K562 (cell line): ENCODE results near the gene INHBE. TPM values are rescaled to one million over a fixed set of nuclear protein-coding genes. Genes with fewer than 3 reads are reported as not detected.

Experiments
- ATAC-seq: fragments of 200-7000 bp; cut with Tn5 transposase; 3 replicates; pipeline ENCODE4 v1.9.1; 2020; ENCODE audit warnings: moderate library complexity
- BruUV-seq: library from RNA; stranded (reverse); fragments of 400-500 nt; replicated peaks from 2 replicates; lab custom pipeline; 2021; lab: Mats Ljungman, UMichigan
- CTCF ChIA-PET: fragments of 300-600 bp; formaldehyde crosslinking; extraction: SDS; loops from one replicate; lab custom pipeline; 2021; ENCODE audit warnings: low intra/inter-chr PET ratio; lab: Yijun Ruan, JAX
- POLR2A ChIA-PET: fragments of 300-600, 350-650 bp; sonication (Branson Sonifier 250); formaldehyde crosslinking; extraction: SDS; loops from one replicate; lab custom pipeline; 2021; ENCODE audit warnings: antibody characterized with exemption, inconsistent platforms; lab: Yijun Ruan, JAX
- DNase-seq, 4 experiments: peaks; one replicate each; pipeline versions ENCODE4 v3.0.0 to v3.0.0-alpha.2; 2011 to 2018; ENCODE audit warnings: low spot score in 3 of 4, mixed read lengths in 3 of 4; ENCODE audit errors: extremely low read depth in 1 of 4
- FAIRE-seq: peaks from 2 replicates; lab custom pipeline; 2011; peaks lifted over from hg19 to GRCh38; lab: Jason Lieb, UNC
- H2AFZ ChIP-seq: 2 replicates; pipeline ENCODE4 v1.6.0; 2011; ENCODE audit warnings: low read depth, low read length, control low read depth, inconsistent platforms
- H3K27ac ChIP-seq: fragments of 200-600 bp; 3 replicates; pipeline ENCODE4 v1.8.0; 2011; ENCODE audit warnings: low read depth, mild to moderate bottlenecking, control low read depth, inconsistent platforms, low read length, moderate library complexity, mixed read lengths; ENCODE audit errors: extremely low read depth
- H3K27me3 ChIP-seq, 2 experiments: fragments of 300-600 bp in 1 of 2; 2 replicates in 1 of 2; 3 replicates in 1 of 2; pipeline versions ENCODE4 v1.6.0 to v1.8.0; 2011; ENCODE audit warnings: inconsistent platforms in 2 of 2, low read length in 2 of 2, mild to moderate bottlenecking in 1 of 2, mixed read lengths in 1 of 2, moderate library complexity in 1 of 2; ENCODE audit not compliant: control insufficient read depth in 2 of 2, insufficient read depth in 2 of 2
- H3K36me3 ChIP-seq: fragments of 300-600 bp; 3 replicates; pipeline ENCODE4 v1.8.0; 2011; ENCODE audit warnings: mild to moderate bottlenecking, low read length, inconsistent platforms; ENCODE audit not compliant: control insufficient read depth, insufficient read depth
- H3K4me1 ChIP-seq, 2 experiments: fragments of 200-600 bp in 1 of 2; replicated peaks in 1 of 2; 2 replicates in 1 of 2; 3 replicates in 1 of 2; pipeline versions ENCODE4 v1.5.1 to v1.8.0; 2011; ENCODE audit warnings: inconsistent platforms in 2 of 2, low read length in 2 of 2, mild to moderate bottlenecking in 1 of 2, mixed read lengths in 1 of 2, moderate library complexity in 1 of 2; ENCODE audit not compliant: control insufficient read depth in 2 of 2, insufficient read depth in 2 of 2
- H3K4me2 ChIP-seq: 2 replicates; pipeline ENCODE4 v1.6.1; 2011; ENCODE audit warnings: low read length, control low read depth, inconsistent platforms, mixed read lengths; ENCODE audit not compliant: insufficient read depth
- H3K4me3 ChIP-seq: fragments of 200-600 bp; sonication (generic), shearing (Covaris generic); 2 replicates; pipeline ENCODE4 v1.5.1; 2016; ENCODE audit warnings: control low read depth, inconsistent platforms
- H3K79me2 ChIP-seq: fragments of 200-600 bp; 3 replicates; pipeline ENCODE4 v1.8.0; 2011; ENCODE audit warnings: low read length, inconsistent platforms; ENCODE audit not compliant: control insufficient read depth, insufficient read depth
- H3K9ac ChIP-seq, 2 experiments: 2 replicates each; pipeline versions ENCODE4 v1.6.0 to v1.6.1; 2011; ENCODE audit warnings: low read depth in 2 of 2, low read length in 2 of 2, control low read depth in 1 of 2, inconsistent platforms in 1 of 2, mild to moderate bottlenecking in 1 of 2, mixed read lengths in 1 of 2; ENCODE audit not compliant: insufficient read depth in 1 of 2
- H3K9me1 ChIP-seq: one replicate; pipeline ENCODE4 v1.6.0; 2011; ENCODE audit warnings: inconsistent platforms, mild to moderate bottlenecking, low read length, moderate library complexity; ENCODE audit not compliant: control insufficient read depth, insufficient read depth
- H3K9me3 ChIP-seq: replicated peaks from 2 replicates; pipeline ENCODE4 v1.5.1; 2011; ENCODE audit warnings: low read depth, low read length, inconsistent platforms; ENCODE audit not compliant: control insufficient read depth, insufficient read depth
- H4K20me1 ChIP-seq: replicated peaks from 2 replicates; pipeline ENCODE4 v1.6.1; 2011; ENCODE audit warnings: low read length, inconsistent platforms, mixed read lengths; ENCODE audit not compliant: control insufficient read depth, insufficient read depth
- E2F3 ChIP-seq: fragments of 250-450 bp; sonication (Bioruptor Pico); IDR thresholded peaks from 2 replicates; pipeline ENCODE4 v1.4.0; 2020; ENCODE audit warnings: mild to moderate bottlenecking
- FOXA1 ChIP-seq: fragments of 450-650 bp; IDR thresholded peaks from 2 replicates; pipeline ENCODE4 v1.6.1; 2016; ENCODE audit warnings: mild to moderate bottlenecking, borderline replicate concordance
- HDAC1 ChIP-seq, 2 experiments: fragments of 450-650 bp; IDR thresholded peaks; 2 replicates each; pipeline ENCODE4 v1.6.1; 2016 to 2017; ENCODE audit warnings: inconsistent platforms in 1 of 2, mild to moderate bottlenecking in 1 of 2, moderate library complexity in 1 of 2
- MAZ ChIP-seq, 2 experiments: fragments of 450-650 bp in 1 of 2; sonication (generic) in 1 of 2; formaldehyde crosslinking; IDR thresholded peaks in 1 of 2; conservative IDR thresholded peaks in 1 of 2; 2 replicates each; pipeline versions ENCODE4 v1.4.0 to v1.5.0; 2020; ENCODE audit warnings: mild to moderate bottlenecking in 1 of 2, missing genetic modification reagents in 1 of 2
- SAFB2 ChIP-seq: fragments of 200-400 bp; formaldehyde crosslinking; IDR thresholded peaks from 2 replicates; pipeline ENCODE4 v1.6.1; 2018; ENCODE audit warnings: borderline replicate concordance, low read length, low read depth, moderate library complexity; ENCODE audit not compliant: severe bottlenecking
- ZNF785 ChIP-seq: fragments of 250-450 bp; sonication (Bioruptor Pico); IDR thresholded peaks from 2 replicates; pipeline ENCODE4 v1.4.0; 2020; ENCODE audit warnings: mild to moderate bottlenecking
- WGBS: fragments of 100-300 bp; shearing (Covaris generic); methylation state at CpG from one replicate; pipeline ENCODE4 v1.1.6; 2016; ENCODE audit warnings: low coverage, mixed read lengths; ENCODE audit not compliant: insufficient coverage; ENCODE audit errors: missing lambda C conversion rate; 5-methylcytosine and 5-hydroxymethylcytosine counted together
- in situ Hi-C: fragments of 300-500 bp; cut with MboI; formaldehyde crosslinking; loops from 4 replicates; pipeline ENCODE4 v1.15.0; 2018; ENCODE audit warnings: inconsistent platforms, mixed read lengths
- intact Hi-C: fragments of 100-400 bp; cut with micrococcal nuclease; formaldehyde crosslinking; loops from 2 replicates; pipeline ENCODE4 v1.14.2; 2022
- polyA plus RNA-seq, 8 experiments: library from polyadenylated mRNA; depleted of rRNA in 4 of 8; stranded (reverse) in 5 of 8; unstranded in 3 of 8; fragments of >200 nt; fragmentation: Nextera tagmentation in 2 of 8; fragmentation: Illumina TruSeq in 1 of 8; extraction: Ambion mirVana in 2 of 8; extraction: Trizol in 1 of 8; gene quantifications; 2 replicates each; pipeline versions ENCODE4 v1.2.1 to v1.2.3, GENCODE V29; 2011 to 2014; ENCODE audit warnings: inconsistent platforms in 1 of 8, missing spikeins in 1 of 8
- total RNA-seq, 7 experiments: library from RNA; depleted of rRNA in 6 of 7; stranded (reverse); fragments of >200 nt in 6 of 7; fragmentation: Illumina TruSeq in 2 of 7; extraction: Trizol in 2 of 7; gene quantifications; 2 replicates each; pipeline versions ENCODE4 v1.2.1 to v1.2.3, GENCODE V29; 2011 to 2021; ENCODE audit warnings: low replicate concordance in 1 of 7

INHBE gene
- total and polyA plus RNA-seq, 9 of the 15 experiments (the other 6 are each of a cell fraction or from before 2014, with no cell fraction given) = 0.94 to 9.9 (median 7.3) TPM

DNA sequence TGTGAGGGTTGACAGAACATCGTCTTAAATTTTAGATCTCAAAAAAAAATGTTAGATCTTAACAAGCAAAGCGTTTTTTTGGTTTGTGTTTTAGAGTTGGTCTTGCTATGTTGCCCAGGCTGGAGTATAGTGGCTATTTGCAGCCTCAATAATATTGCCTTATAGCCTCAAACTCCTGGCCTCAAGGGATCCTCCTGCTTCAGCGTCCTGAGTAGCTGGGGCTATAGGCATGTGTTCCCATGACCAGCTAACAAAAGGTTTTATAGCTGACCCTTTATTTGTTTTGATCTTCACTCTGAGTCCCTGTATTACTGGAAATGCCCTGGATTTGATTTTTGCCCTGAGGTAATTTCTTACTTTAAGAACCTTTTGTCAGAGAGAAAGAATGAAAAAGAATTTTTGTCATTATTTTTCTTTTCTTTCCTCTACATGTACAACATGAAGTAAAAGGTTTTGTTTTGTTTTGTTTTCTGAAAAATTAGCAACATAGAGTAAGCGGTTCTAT, 15.3 kb upstream of the INHBE start:
- no peak overlapping the region for H2AFZ ChIP-seq
- no peaks in the 10 kb centered on the region for H3K9me1 ChIP-seq
- ATAC-seq (no peak), FAIRE-seq (no peak), DNase-seq (no peak)
- H3K27ac ChIP-seq = no peak overlapping the region
- H3K9ac ChIP-seq = no peak overlapping the region
- peaks cover 2 to 4% of the 10 kb centered on the region in 2 experiments; a peak in 3 of 5 replicates for H3K4me1 ChIP-seq
- in situ Hi-C loops (no loop called here), intact Hi-C loops (no loop called here)
- 25% methylated on average over 4 of the region's 4 CpGs for WGBS
- H3K4me3 ChIP-seq = no peak overlapping the region
- no peak for TF ChIP-seq ZNF785 (CRISPR knock-in tag)
- no peak for TF ChIP-seq MAZ (CRISPR knock-in tag; conservative IDR thresholded peaks at IDR 0.05 in 1 of 2, IDR thresholded peaks at IDR 0.05 in 1 of 2)
- TF ChIP-seq E2F3 (CRISPR knock-in tag) = no peak
- TF ChIP-seq HDAC1 (IDR thresholded peaks at IDR 0.05) = no peak
- no peak for TF ChIP-seq FOXA1
- no peak for TF ChIP-seq SAFB2
- no peaks in the 10 kb centered on the region for H3K27me3 ChIP-seq
- 0 out of 2 replicates have a peak, but pooled peaks cover 3% of the 10 kb centered on the region for H3K9me3 ChIP-seq
- ChIA-PET POLR2A (no interaction called here), CTCF (no interaction called here)
- H4K20me1 ChIP-seq = no peaks in the 10 kb centered on the region
- H3K79me2 ChIP-seq = no peaks in the 10 kb centered on the region
- BruUV-seq = no TSS peak
- H3K36me3 ChIP-seq = no peaks in the 10 kb centered on the region
- H3K4me2 ChIP-seq = no peak overlapping the region
